Neural progenitor cell (in vitro differentiated cells): ENCODE data around the gene WDTC1. TPM values are rescaled to one million over a fixed set of nuclear protein-coding genes. Genes with fewer than 3 reads are reported as not detected.

Experiments used
- DNase-seq: peaks from one replicate; pipeline ENCODE4 v3.0.0-alpha.2; 2016; ENCODE audit warnings: low spot score
- H2AFZ ChIP-seq: fragments of 200-600 bp; sonication (generic); replicated peaks from 2 replicates; pipeline ENCODE4 v1.6.1; 2016; ENCODE audit warnings: antibody characterized with exemption
- H3F3A ChIP-seq: fragments of 200-600 bp; sonication (generic); 2 replicates; pipeline ENCODE4 v1.6.1; 2016; ENCODE audit warnings: antibody characterized with exemption, low read depth
- H3K27ac ChIP-seq: fragments of 200-600 bp; sonication (generic); 2 replicates; pipeline ENCODE4 v1.5.1; 2016; ENCODE audit warnings: mild to moderate bottlenecking
- H3K27me3 ChIP-seq: fragments of 200-600 bp; sonication (generic); 2 replicates; pipeline ENCODE4 v1.6.1; 2016; ENCODE audit warnings: mild to moderate bottlenecking, moderate library complexity
- H3K36me3 ChIP-seq: fragments of 200-600 bp; sonication (generic); 2 replicates; pipeline ENCODE4 v1.5.1; 2016
- H3K4me1 ChIP-seq: fragments of 200-600 bp; sonication (generic); 2 replicates; pipeline ENCODE4 v1.6.1; 2016; ENCODE audit warnings: mixed run types
- H3K4me2 ChIP-seq: fragments of 200-600 bp; sonication (generic); 2 replicates; pipeline ENCODE4 v1.6.1; 2016
- H3K4me3 ChIP-seq: fragments of 200-600 bp; sonication (generic); 2 replicates; pipeline ENCODE4 v1.5.1; 2016
- H3K79me2 ChIP-seq: fragments of 200-600 bp; sonication (generic); 2 replicates; pipeline ENCODE4 v1.6.1; 2016; ENCODE audit warnings: low read depth
- H3K9ac ChIP-seq: fragments of 200-600 bp; sonication (generic); 2 replicates; pipeline ENCODE4 v1.6.1; 2016
- H3K9me3 ChIP-seq: fragments of 200-600 bp; sonication (generic); 2 replicates; pipeline ENCODE4 v1.5.1; 2016; ENCODE audit warnings: low read depth
- H4K20me1 ChIP-seq: fragments of 200-600 bp; sonication (generic); 2 replicates; pipeline ENCODE4 v1.6.1; 2016; ENCODE audit warnings: low read depth
- H3K27ac Mint-ChIP-seq: 3 replicates; pipeline ENCODE4 v1.8.0; 2021; ENCODE audit warnings: mixed read lengths
- H3K27me3 Mint-ChIP-seq: 2 replicates; pipeline ENCODE4 v1.8.0; 2022; ENCODE audit warnings: low read depth, mild to moderate bottlenecking, inconsistent platforms, moderate library complexity, mixed read lengths; ENCODE audit not compliant: insufficient read depth
- H3K36me3 Mint-ChIP-seq: 3 replicates; pipeline ENCODE4 v1.8.0; 2021; ENCODE audit warnings: mixed read lengths
- H3K4me1 Mint-ChIP-seq: 3 replicates; pipeline ENCODE4 v1.8.0; 2021; ENCODE audit warnings: mixed read lengths
- H3K4me3 Mint-ChIP-seq: 3 replicates; pipeline ENCODE4 v1.8.0; 2021; ENCODE audit warnings: mild to moderate bottlenecking, moderate library complexity, mixed read lengths
- H3K9me3 Mint-ChIP-seq: 3 replicates; pipeline ENCODE4 v1.8.0; 2020; ENCODE audit warnings: mixed read lengths
- EZH2 ChIP-seq: fragments of 200-600 bp; sonication (generic); IDR thresholded peaks from 2 replicates; pipeline ENCODE4 v1.6.1; 2017; ENCODE audit warnings: antibody characterized with exemption, mild to moderate bottlenecking, moderate library complexity
- EZH2phosphoT487 ChIP-seq: fragments of 200-600 bp; sonication (generic); IDR thresholded peaks from 2 replicates; pipeline ENCODE4 v1.6.1; 2017; ENCODE audit warnings: antibody characterized with exemption
- total RNA-seq: library from RNA; depleted of rRNA; stranded (reverse); fragments of >200 nt; gene quantifications from 2 replicates; pipeline ENCODE4 v1.2.3, GENCODE V29; 2015; ENCODE audit warnings: low replicate concordance
- TF ChIP-seq, protein P1 (sequence below): fragments of 200-600 bp; sonication (generic); IDR thresholded peaks from 2 replicates; pipeline ENCODE4 v1.5.1; 2017; ENCODE audit warnings: antibody characterized with exemption, mild to moderate bottlenecking

Gene WDTC1
- total RNA-seq, 1 donor from 2014 or later: 17.8 TPM

DNA sequence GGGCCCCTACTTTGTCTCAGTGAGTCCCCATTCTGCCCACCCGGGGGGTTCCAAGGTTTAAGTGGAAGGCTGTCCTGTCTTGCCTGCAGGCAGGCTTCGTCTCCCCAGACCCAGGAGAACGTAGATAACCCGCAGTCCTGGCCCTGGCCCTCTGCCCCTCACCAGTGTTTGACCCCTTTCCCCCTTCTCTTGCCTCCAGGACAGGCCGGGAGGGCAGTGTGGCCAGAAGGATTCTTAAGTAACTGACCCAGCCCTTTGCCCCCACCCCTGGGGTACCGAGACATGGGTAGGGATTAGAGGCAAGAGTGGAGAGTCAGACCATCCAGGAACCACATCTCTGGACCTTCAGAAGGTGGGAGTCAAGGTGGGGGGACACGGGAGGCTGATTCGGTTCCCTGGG, 96.4 kb downstream of the WDTC1 start:
- H2AFZ ChIP-seq: no peak overlapping the region
- peaks cover 8% of the 10 kb centered on the region for H3F3A ChIP-seq
- no peaks in the 10 kb centered on the region for H3K4me1 ChIP-seq
- Mint-ChIP-seq H3K27ac (no peak overlapping the region), H3K36me3 (peaks cover 11% of the 10 kb centered on the region), H3K27me3 (peaks cover 2% of the 10 kb centered on the region), H3K4me3 (no peak overlapping the region), H3K9me3 (no peaks in the 10 kb centered on the region), H3K4me1 (peaks cover 8% of the 10 kb centered on the region)
- no peaks in the 10 kb centered on the region for H3K9me3 ChIP-seq
- no peak for DNase-seq
- peaks cover 14% of the 10 kb centered on the region for H4K20me1 ChIP-seq
- no peak overlapping the region for H3K9ac ChIP-seq
- no peak overlapping the region for H3K4me3 ChIP-seq
- no peaks in the 10 kb centered on the region for H3K27me3 ChIP-seq
- TF ChIP-seq, protein P1, sequence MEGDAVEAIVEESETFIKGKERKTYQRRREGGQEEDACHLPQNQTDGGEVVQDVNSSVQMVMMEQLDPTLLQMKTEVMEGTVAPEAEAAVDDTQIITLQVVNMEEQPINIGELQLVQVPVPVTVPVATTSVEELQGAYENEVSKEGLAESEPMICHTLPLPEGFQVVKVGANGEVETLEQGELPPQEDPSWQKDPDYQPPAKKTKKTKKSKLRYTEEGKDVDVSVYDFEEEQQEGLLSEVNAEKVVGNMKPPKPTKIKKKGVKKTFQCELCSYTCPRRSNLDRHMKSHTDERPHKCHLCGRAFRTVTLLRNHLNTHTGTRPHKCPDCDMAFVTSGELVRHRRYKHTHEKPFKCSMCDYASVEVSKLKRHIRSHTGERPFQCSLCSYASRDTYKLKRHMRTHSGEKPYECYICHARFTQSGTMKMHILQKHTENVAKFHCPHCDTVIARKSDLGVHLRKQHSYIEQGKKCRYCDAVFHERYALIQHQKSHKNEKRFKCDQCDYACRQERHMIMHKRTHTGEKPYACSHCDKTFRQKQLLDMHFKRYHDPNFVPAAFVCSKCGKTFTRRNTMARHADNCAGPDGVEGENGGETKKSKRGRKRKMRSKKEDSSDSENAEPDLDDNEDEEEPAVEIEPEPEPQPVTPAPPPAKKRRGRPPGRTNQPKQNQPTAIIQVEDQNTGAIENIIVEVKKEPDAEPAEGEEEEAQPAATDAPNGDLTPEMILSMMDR: no peak
- TF ChIP-seq EZH2: no peak
- no peak overlapping the region for H3K27ac ChIP-seq
- no peak overlapping the region for H3K4me2 ChIP-seq
- peaks cover 42% of the 10 kb centered on the region for H3K79me2 ChIP-seq
- H3K36me3 ChIP-seq: no peaks in the 10 kb centered on the region

DNA sequence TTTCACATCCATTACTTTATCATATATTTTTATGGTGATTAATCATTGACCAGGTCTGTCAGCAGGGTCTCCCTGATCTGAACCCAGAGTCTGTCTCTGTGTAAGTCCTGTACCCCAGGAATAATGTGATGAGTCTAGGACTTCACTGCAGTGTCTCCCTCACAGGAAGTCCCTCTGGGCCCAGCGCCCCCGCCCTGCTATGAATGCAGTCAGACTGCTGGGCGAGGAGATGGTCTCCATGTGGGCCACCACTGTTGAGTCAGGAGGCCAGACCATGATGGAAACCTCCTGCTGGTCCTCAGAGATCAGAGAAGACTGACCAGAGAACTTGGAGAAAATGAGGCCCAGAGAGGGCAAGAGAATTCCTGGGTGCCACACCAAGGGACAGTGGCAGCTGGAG, 97.0 kb downstream of the WDTC1 start:
- Histone ChIP-seq H3F3A (peaks cover 8% of the 10 kb centered on the region), H3K4me2 (no peak overlapping the region), H4K20me1 (peaks cover 14% of the 10 kb centered on the region), H3K4me3 (no peak overlapping the region), H2AFZ (no peak overlapping the region), H3K27ac (no peak overlapping the region), H3K36me3 (no peaks in the 10 kb centered on the region), H3K9me3 (no peaks in the 10 kb centered on the region), H3K4me1 (no peaks in the 10 kb centered on the region), H3K27me3 (no peaks in the 10 kb centered on the region), H3K9ac (no peak overlapping the region), H3K79me2 (peaks cover 36% of the 10 kb centered on the region)
- Mint-ChIP-seq H3K4me1 (peaks cover 8% of the 10 kb centered on the region), H3K27me3 (peaks cover 2% of the 10 kb centered on the region), H3K4me3 (no peak overlapping the region), H3K9me3 (no peaks in the 10 kb centered on the region), H3K36me3 (peaks cover 14% of the 10 kb centered on the region), H3K27ac (no peak overlapping the region)
- TF ChIP-seq EZH2phosphoT487: no peak
- TF ChIP-seq, protein P1: no peak
- TF ChIP-seq EZH2: no peak
- no peak for DNase-seq

DNA sequence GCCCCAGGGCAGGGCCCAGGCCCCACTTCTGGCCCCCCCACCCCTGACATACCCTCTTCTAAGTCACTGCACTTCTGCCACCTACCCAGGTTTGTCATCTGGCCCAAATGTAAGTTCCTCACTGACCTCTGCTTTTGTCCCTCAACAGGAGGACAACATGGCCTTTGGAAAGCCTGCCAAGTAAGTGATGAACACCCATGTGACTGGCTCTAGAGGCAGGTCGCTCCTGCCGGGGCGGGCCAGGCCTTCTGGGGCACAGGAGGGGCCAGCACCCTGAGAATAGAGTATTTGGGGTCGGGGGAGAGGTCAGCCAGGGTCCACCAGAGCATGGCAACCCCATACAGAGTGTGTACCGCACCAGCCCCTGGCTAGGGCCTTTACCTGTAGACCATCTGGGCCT, 97.5 kb downstream of the WDTC1 start:
- H3K9me3 ChIP-seq: no peaks in the 10 kb centered on the region
- H3K4me3 Mint-ChIP-seq: no peak overlapping the region
- H3K27ac Mint-ChIP-seq: no peak overlapping the region
- H3K36me3 ChIP-seq: no peaks in the 10 kb centered on the region
- H3K9me3 Mint-ChIP-seq: no peaks in the 10 kb centered on the region
- TF ChIP-seq, protein P1: no peak
- no peak for TF ChIP-seq EZH2
- TF ChIP-seq EZH2phosphoT487: no peak
- H3K27ac ChIP-seq: no peak overlapping the region
- H3K79me2 ChIP-seq: peaks cover 31% of the 10 kb centered on the region
- H3K4me1 Mint-ChIP-seq: peaks cover 5% of the 10 kb centered on the region
- peaks cover 2% of the 10 kb centered on the region for H3K27me3 Mint-ChIP-seq
- H3K9ac ChIP-seq: no peak overlapping the region
- H3K27me3 ChIP-seq: no peaks in the 10 kb centered on the region
- DNase-seq: no peak
- H4K20me1 ChIP-seq: peaks cover 14% of the 10 kb centered on the region
- H3K4me1 ChIP-seq: no peaks in the 10 kb centered on the region
- H3K4me2 ChIP-seq: no peak overlapping the region
- no peak overlapping the region for H2AFZ ChIP-seq
- peaks cover 8% of the 10 kb centered on the region for H3F3A ChIP-seq
- H3K36me3 Mint-ChIP-seq: peaks cover 16% of the 10 kb centered on the region
- no peak overlapping the region for H3K4me3 ChIP-seq
